ENCODE data around the gene TMEM63A. TPM values are rescaled to one million over a fixed set of nuclear protein-coding genes. Genes with fewer than 3 reads are reported as not detected.

The TMEM63A gene
- total and polyA plus RNA-seq, 2 of the 13 experiments (the other 11 are each of a cell fraction or from before 2014, with no cell fraction given) = 23.9 to 53.3 TPM

DNA sequence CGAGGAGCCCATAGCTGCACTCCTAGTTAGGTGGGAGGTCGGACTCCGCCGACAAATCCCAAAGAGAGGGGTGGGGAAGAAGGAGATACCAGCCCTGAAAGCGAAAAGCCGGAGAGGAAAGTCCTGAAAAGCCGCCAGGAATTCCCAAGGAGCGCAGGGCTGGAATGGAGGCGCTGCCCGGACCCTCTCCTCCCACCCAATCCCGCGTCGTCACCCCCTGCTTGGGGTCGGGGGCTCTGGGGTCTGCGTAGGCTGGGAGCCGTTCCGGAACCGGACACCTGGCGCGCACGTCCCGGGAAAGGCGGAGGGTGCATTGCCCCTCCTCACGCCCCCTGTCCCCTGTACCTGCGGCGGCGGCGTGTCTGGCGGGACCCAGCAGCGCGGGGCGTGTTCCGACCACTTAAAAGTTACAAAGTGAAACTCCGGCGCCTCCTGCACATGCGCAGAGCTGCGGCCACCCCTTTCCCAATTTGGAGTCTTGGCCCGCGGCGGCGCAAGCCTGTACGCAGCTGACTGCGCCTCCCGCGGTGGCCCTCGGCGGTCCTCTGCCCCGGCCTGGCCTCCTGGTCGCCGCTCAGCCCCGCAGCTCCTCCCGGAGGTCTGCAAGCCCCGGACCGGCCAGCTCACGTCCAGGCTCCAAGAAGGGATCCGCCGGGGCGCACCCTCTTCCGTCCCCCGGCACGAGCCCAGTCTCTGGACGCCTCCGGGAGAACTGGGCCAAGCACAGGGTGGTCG, at the start of gene TMEM63A (continued):
- TF ChIP-seq, protein P1, sequence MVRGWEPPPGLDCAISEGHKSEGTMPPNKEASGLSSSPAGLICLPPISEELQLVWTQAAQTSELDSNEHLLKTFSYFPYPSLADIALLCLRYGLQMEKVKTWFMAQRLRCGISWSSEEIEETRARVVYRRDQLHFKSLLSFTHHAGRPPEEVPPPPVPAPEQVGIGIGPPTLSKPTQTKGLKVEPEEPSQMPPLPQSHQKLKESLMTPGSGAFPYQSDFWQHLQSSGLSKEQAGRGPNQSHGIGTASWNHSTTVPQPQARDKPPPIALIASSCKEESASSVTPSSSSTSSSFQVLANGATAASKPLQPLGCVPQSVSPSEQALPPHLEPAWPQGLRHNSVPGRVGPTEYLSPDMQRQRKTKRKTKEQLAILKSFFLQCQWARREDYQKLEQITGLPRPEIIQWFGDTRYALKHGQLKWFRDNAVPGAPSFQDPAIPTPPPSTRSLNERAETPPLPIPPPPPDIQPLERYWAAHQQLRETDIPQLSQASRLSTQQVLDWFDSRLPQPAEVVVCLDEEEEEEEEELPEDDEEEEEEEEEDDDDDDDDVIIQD (CRISPR knock-in tag; IDR thresholded peaks at IDR 0.05; ENCODE audit: low read depth) = no peak
- TF ChIP-seq MYC (CRISPR knock-in tag; IDR thresholded peaks at IDR 0.05; ENCODE audit: borderline replicate concordance) = peak; percentile 61
- TF ChIP-seq PAX8 (CRISPR knock-in tag; IDR thresholded peaks at IDR 0.05; ENCODE audit: borderline replicate concordance) = no peak
- peak; percentile 90 for TF ChIP-seq ZBTB7A (CRISPR knock-in tag; IDR thresholded peaks at IDR 0.05)
- TF ChIP-seq POLR2G (IDR thresholded peaks at IDR 0.05; ENCODE audit: low read depth, low read length) = peak; percentile 74
- TF ChIP-seq HDAC1 (CRISPR knock-in tag; IDR thresholded peaks at IDR 0.05) = peak; percentile 84
- TF ChIP-seq KLF9 (CRISPR knock-in tag; IDR thresholded peaks at IDR 0.05; ENCODE audit: low read depth) = no peak
- peak; percentile 30; the same call in 1 of the 2 replicates for TF ChIP-seq ZNF546 (CRISPR knock-in tag; conservative IDR thresholded peaks at IDR 0.05)
- TF ChIP-seq ZNF260 (CRISPR knock-in tag; IDR thresholded peaks at IDR 0.05; ENCODE audit: borderline replicate concordance, low read depth) = no peak
- peak; percentile 68 for TF ChIP-seq AKAP8 (CRISPR knock-in tag; IDR thresholded peaks at IDR 0.05)
- TF ChIP-seq RFX1 (IDR thresholded peaks at IDR 0.05) = no peak
- no peak for TF ChIP-seq JUND (CRISPR knock-in tag; IDR thresholded peaks at IDR 0.05)
- peak; percentile 73; the same call in 1 of the 2 replicates for TF ChIP-seq ZFP90 (CRISPR knock-in tag; IDR thresholded peaks at IDR 0.05; ENCODE audit: borderline replicate concordance)
- no peak; the same call in 1 of the 2 replicates for TF ChIP-seq ZFP82 (CRISPR knock-in tag; IDR thresholded peaks at IDR 0.05; ENCODE audit: borderline replicate concordance)
- TF ChIP-seq, protein P2, sequence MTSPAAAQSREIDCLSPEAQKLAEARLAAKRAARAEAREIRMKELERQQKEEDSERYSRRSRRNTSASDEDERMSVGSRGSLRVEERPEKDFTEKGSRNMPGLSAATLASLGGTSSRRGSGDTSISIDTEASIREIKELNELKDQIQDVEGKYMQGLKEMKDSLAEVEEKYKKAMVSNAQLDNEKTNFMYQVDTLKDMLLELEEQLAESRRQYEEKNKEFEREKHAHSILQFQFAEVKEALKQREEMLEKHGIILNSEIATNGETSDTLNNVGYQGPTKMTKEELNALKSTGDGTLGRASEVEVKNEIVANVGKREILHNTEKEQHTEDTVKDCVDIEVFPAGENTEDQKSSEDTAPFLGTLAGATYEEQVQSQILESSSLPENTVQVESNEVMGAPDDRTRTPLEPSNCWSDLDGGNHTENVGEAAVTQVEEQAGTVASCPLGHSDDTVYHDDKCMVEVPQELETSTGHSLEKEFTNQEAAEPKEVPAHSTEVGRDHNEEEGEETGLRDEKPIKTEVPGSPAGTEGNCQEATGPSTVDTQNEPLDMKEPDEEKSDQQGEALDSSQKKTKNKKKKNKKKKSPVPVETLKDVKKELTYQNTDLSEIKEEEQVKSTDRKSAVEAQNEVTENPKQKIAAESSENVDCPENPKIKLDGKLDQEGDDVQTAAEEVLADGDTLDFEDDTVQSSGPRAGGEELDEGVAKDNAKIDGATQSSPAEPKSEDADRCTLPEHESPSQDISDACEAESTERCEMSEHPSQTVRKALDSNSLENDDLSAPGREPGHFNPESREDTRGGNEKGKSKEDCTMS (CRISPR knock-in tag; conservative IDR thresholded peaks at IDR 0.05) = no peak
- TF ChIP-seq, protein P3, sequence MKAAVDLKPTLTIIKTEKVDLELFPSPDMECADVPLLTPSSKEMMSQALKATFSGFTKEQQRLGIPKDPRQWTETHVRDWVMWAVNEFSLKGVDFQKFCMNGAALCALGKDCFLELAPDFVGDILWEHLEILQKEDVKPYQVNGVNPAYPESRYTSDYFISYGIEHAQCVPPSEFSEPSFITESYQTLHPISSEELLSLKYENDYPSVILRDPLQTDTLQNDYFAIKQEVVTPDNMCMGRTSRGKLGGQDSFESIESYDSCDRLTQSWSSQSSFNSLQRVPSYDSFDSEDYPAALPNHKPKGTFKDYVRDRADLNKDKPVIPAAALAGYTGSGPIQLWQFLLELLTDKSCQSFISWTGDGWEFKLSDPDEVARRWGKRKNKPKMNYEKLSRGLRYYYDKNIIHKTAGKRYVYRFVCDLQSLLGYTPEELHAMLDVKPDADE (CRISPR knock-in tag; IDR thresholded peaks at IDR 0.05) = no peak
- no peak for TF ChIP-seq ZNF644 (CRISPR knock-in tag; IDR thresholded peaks at IDR 0.05; ENCODE audit: low read depth)
- no peak for TF ChIP-seq ZFP37 (CRISPR knock-in tag; IDR thresholded peaks at IDR 0.05; ENCODE audit: borderline replicate concordance)
- no peak for TF ChIP-seq MTA1 (CRISPR knock-in tag; IDR thresholded peaks at IDR 0.05; ENCODE audit: borderline replicate concordance)
- TF ChIP-seq TSC22D2 (CRISPR knock-in tag; IDR thresholded peaks at IDR 0.05; ENCODE audit: borderline replicate concordance) = no peak
- TF ChIP-seq MIER2 (CRISPR knock-in tag; IDR thresholded peaks at IDR 0.05) = no peak
- TF ChIP-seq FOXA1 (IDR thresholded peaks at IDR 0.05) = no peak
- no peak for TF ChIP-seq FOXA1 (CRISPR knock-in tag; IDR thresholded peaks at IDR 0.05)
- no peak for TF ChIP-seq ZNF530 (CRISPR knock-in tag; IDR thresholded peaks at IDR 0.05; ENCODE audit: low read depth)
- no peak for TF ChIP-seq ZFAT (CRISPR knock-in tag; conservative IDR thresholded peaks at IDR 0.05)
- peak; percentile 42; the same call in 1 of the 2 replicates for TF ChIP-seq ZNF598 (CRISPR knock-in tag; IDR thresholded peaks at IDR 0.05; ENCODE audit: borderline replicate concordance)
- no peak for TF ChIP-seq NR2F1 (CRISPR knock-in tag; IDR thresholded peaks at IDR 0.05)

All from HepG2 (cell line).